H9 (cell line): ENCODE data around the gene ENOX1. TPM values are rescaled to one million over a fixed set of nuclear protein-coding genes. Genes with fewer than 3 reads are reported as not detected.

Source experiments
- DNase-seq: peaks from one replicate; pipeline ENCODE4 v3.0.0-alpha.2; 2017
- H2AFZ ChIP-seq: one replicate; pipeline ENCODE4 v1.6.1; 2013; ENCODE audit warnings: mild to moderate bottlenecking, low read length, control low read depth, moderate library complexity
- H2AK5ac ChIP-seq: 2 replicates; pipeline ENCODE4 v1.6.1; 2013; ENCODE audit warnings: low read length, control low read depth, mixed read lengths; ENCODE audit not compliant: insufficient read length
- H2BK120ac ChIP-seq: one replicate; pipeline ENCODE4 v1.6.1; 2013; ENCODE audit warnings: low read depth, mild to moderate bottlenecking, low read length, control low read depth, inconsistent platforms; ENCODE audit not compliant: poor library complexity, severe bottlenecking
- H2BK12ac ChIP-seq: 2 replicates; pipeline ENCODE4 v1.6.1; 2013; ENCODE audit warnings: low read length, control low read depth, mixed read lengths, low read depth; ENCODE audit not compliant: insufficient read length
- H2BK15ac ChIP-seq: 2 replicates; pipeline ENCODE4 v1.6.1; 2013; ENCODE audit warnings: low read depth, low read length, control low read depth
- H2BK20ac ChIP-seq: one replicate; pipeline ENCODE4 v1.6.1; 2013; ENCODE audit warnings: low read depth, mild to moderate bottlenecking, low read length, control low read depth, inconsistent platforms; ENCODE audit not compliant: poor library complexity, severe bottlenecking
- H2BK5ac ChIP-seq: 2 replicates; pipeline ENCODE4 v1.6.1; 2013; ENCODE audit warnings: low read length, control low read depth, mixed read lengths; ENCODE audit not compliant: insufficient read length
- H3K14ac ChIP-seq: 2 replicates; pipeline ENCODE4 v1.6.1; 2013; ENCODE audit warnings: low read length, control low read depth; ENCODE audit not compliant: insufficient read depth
- H3K18ac ChIP-seq: 2 replicates; pipeline ENCODE4 v1.6.1; 2013; ENCODE audit warnings: low read depth, mild to moderate bottlenecking, mixed read lengths, low read length, control low read depth; ENCODE audit not compliant: insufficient read length
- H3K23ac ChIP-seq: 2 replicates; pipeline ENCODE4 v1.6.1; 2013; ENCODE audit warnings: low read length, control low read depth, mixed read lengths, low read depth; ENCODE audit not compliant: insufficient read length
- H3K23me2 ChIP-seq: 2 replicates; pipeline ENCODE4 v1.6.1; 2013; ENCODE audit warnings: low read depth, mild to moderate bottlenecking, mixed read lengths, low read length, control low read depth; ENCODE audit not compliant: insufficient read length, poor library complexity, severe bottlenecking
- H3K27ac ChIP-seq: 2 replicates; pipeline ENCODE4 v1.5.1; 2013; ENCODE audit warnings: low read length, control low read depth, mixed read lengths, low read depth; ENCODE audit not compliant: insufficient read length
- H3K27me3 ChIP-seq: 2 replicates; pipeline ENCODE4 v1.6.1; 2013; ENCODE audit warnings: low read length, control low read depth, inconsistent platforms; ENCODE audit not compliant: insufficient read depth
- H3K4ac ChIP-seq: 2 replicates; pipeline ENCODE4 v1.6.1; 2013; ENCODE audit warnings: low read depth, mild to moderate bottlenecking, control low read depth, inconsistent platforms, low read length, moderate library complexity
- H3K4me1 ChIP-seq: 2 replicates; pipeline ENCODE4 v1.6.1; 2013; ENCODE audit warnings: low read length, control low read depth, inconsistent platforms; ENCODE audit not compliant: insufficient read depth
- H3K4me2 ChIP-seq: 2 replicates; pipeline ENCODE4 v1.6.1; 2013; ENCODE audit warnings: low read length, control low read depth, mixed read lengths; ENCODE audit not compliant: insufficient read length, insufficient read depth
- H3K56ac ChIP-seq: 2 replicates; pipeline ENCODE4 v1.6.1; 2013; ENCODE audit warnings: low read depth, mild to moderate bottlenecking, mixed read lengths, low read length, control low read depth; ENCODE audit not compliant: insufficient read length
- H3K79me1 ChIP-seq: 2 replicates; pipeline ENCODE4 v1.6.1; 2013; ENCODE audit warnings: low read depth, mild to moderate bottlenecking, moderate library complexity, low read length, control low read depth, inconsistent platforms; ENCODE audit not compliant: insufficient read depth, poor library complexity, severe bottlenecking
- H3K79me2 ChIP-seq: 2 replicates; pipeline ENCODE4 v1.6.1; 2013; ENCODE audit warnings: low read length, control low read depth, inconsistent platforms; ENCODE audit not compliant: insufficient read depth
- H3K9ac ChIP-seq: 2 replicates; pipeline ENCODE4 v1.6.1; 2013; ENCODE audit warnings: low read length, control low read depth, mixed read lengths; ENCODE audit not compliant: insufficient read length; ENCODE audit errors: extremely low read depth
- H3K9me3 ChIP-seq: one replicate; pipeline ENCODE4 v1.6.1; 2013; ENCODE audit warnings: low read depth, low read length, inconsistent platforms; ENCODE audit not compliant: control insufficient read depth
- H3T11ph ChIP-seq: one replicate; pipeline ENCODE4 v1.6.1; 2013; ENCODE audit warnings: mild to moderate bottlenecking, low read length, control low read depth, inconsistent platforms
- H4K20me1 ChIP-seq: one replicate; pipeline ENCODE4 v1.6.1; 2013; ENCODE audit not compliant: control insufficient read depth, insufficient read length, insufficient read depth
- H4K5ac ChIP-seq: 2 replicates; pipeline ENCODE4 v1.6.1; 2013; ENCODE audit warnings: low read depth, mild to moderate bottlenecking, mixed read lengths, low read length, control low read depth; ENCODE audit not compliant: insufficient read length
- H4K8ac ChIP-seq: replicated peaks from 2 replicates; pipeline ENCODE4 v1.6.1; 2013; ENCODE audit warnings: low read length, control low read depth, mixed read lengths, low read depth; ENCODE audit not compliant: insufficient read length
- H4K91ac ChIP-seq: 2 replicates; pipeline ENCODE4 v1.6.1; 2013; ENCODE audit warnings: low read depth, mild to moderate bottlenecking, moderate library complexity, mixed read lengths, low read length, control low read depth; ENCODE audit not compliant: insufficient read length
- H3K27ac Mint-ChIP-seq, 3 experiments: 2 replicates in 2 of 3; 3 replicates in 1 of 3; pipeline ENCODE4 v1.8.0; 2020 to 2021; ENCODE audit warnings: mixed read lengths in 3 of 3, mild to moderate bottlenecking in 1 of 3, moderate library complexity in 1 of 3
- H3K27me3 Mint-ChIP-seq: 2 replicates; pipeline ENCODE4 v1.8.0; 2021; ENCODE audit warnings: low read depth, mild to moderate bottlenecking, moderate library complexity, mixed read lengths
- H3K36me3 Mint-ChIP-seq, 3 experiments: 2 replicates in 2 of 3; 3 replicates in 1 of 3; pipeline ENCODE4 v1.8.0; 2020 to 2021; ENCODE audit warnings: low read depth in 3 of 3, mixed read lengths in 3 of 3; ENCODE audit not compliant: insufficient read depth in 1 of 3
- H3K4me1 Mint-ChIP-seq, 2 experiments: 2 replicates each; pipeline ENCODE4 v1.8.0; 2020; ENCODE audit warnings: mixed read lengths in 2 of 2
- H3K4me3 Mint-ChIP-seq, 2 experiments: 2 replicates in 1 of 2; 3 replicates in 1 of 2; pipeline ENCODE4 v1.8.0; 2020 to 2021; ENCODE audit warnings: mild to moderate bottlenecking in 2 of 2, mixed read lengths in 2 of 2, moderate library complexity in 1 of 2
- H3K9me3 Mint-ChIP-seq, 2 experiments: 2 replicates in 1 of 2; 3 replicates in 1 of 2; pipeline ENCODE4 v1.8.0; 2020; ENCODE audit warnings: mild to moderate bottlenecking in 2 of 2, mixed read lengths in 2 of 2, moderate library complexity in 1 of 2
- WGBS: extraction: QIAGEN DNeasy Blood & Tissue Kit; methylation state at CpG from one replicate; pipeline ENCODE4 v1.1.7; 2013; ENCODE audit warnings: missing lambda C conversion rate, low lambda C conversion rate, mixed read lengths; ENCODE audit not compliant: insufficient read length; ENCODE audit errors: extremely low coverage; 5-methylcytosine and 5-hydroxymethylcytosine counted together
- total RNA-seq: library from RNA; stranded (reverse); gene quantifications from 2 replicates; pipeline ENCODE4 v1.2.1, GENCODE V29; 2021
- TF ChIP-seq, protein P1 (sequence below): fragments of 200-600 bp; sonication (generic); conservative IDR thresholded peaks from 3 replicates; pipeline ENCODE4 v1.8.0; 2021; ENCODE audit warnings: antibody characterized with exemption, mild to moderate bottlenecking

The ENOX1 gene
- total RNA-seq, 1 experiment from 2014 or later, result 0.24 TPM

DNA sequence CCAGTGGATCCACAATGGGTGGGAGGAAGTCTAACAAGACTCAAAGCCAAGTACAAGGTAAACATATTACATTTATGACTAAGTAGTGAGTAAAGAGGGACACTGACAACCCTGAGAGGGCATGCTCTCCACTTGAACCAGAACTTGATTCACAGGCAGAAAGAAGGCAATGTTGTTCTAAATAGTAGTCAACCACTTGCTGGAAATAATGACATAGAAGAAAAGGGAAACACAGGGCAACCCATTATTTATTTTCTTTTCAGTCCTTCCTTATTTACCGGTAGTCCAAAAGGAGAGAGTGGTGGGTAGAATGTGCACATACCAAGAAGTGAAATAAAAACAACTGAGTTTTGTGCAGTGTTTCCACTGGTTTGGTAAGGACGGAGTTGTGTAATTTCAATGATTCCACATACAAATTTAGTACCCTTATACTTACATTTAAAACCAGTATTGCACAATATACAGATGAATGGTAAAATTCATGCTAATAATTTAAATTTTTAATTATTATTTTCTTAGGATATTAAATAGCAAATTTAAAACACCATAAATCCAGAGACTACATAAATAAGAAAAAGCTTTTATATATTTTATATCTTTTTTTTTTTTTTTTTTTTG, 65.9 kb downstream of the ENOX1 start:
- no peak overlapping the region for H2BK120ac ChIP-seq
- no peak overlapping the region for H3K9ac ChIP-seq
- no peak overlapping the region for H3K14ac ChIP-seq
- WGBS, result no CpG with 5 or more reads among the region's 2 CpGs
- Mint-ChIP-seq H3K27me3 (no peaks in the 10 kb centered on the region), H3K9me3 (peaks cover 10 to 23% of the 10 kb centered on the region in 2 experiments), H3K4me1 (peaks cover 0 to 2% of the 10 kb centered on the region in 2 experiments; a peak in 1 of 4 replicates), H3K4me3 (no peak overlapping the region), H3K36me3 (peaks cover 9 to 14% (median 9%) of the 10 kb centered on the region in 3 experiments; a peak in 6 of 7 replicates), H3K27ac (no peak overlapping the region)
- no peak overlapping the region for H3K56ac ChIP-seq
- no peak overlapping the region for H2BK5ac ChIP-seq
- no peak overlapping the region for H2AK5ac ChIP-seq
- no peaks in the 10 kb centered on the region for H3K9me3 ChIP-seq
- no peak overlapping the region for H4K8ac ChIP-seq
- no peak overlapping the region for H3K23ac ChIP-seq
- no peaks in the 10 kb centered on the region for H3K27me3 ChIP-seq
- no peak overlapping the region for H2BK15ac ChIP-seq
- H4K91ac ChIP-seq, result no peak overlapping the region
- TF ChIP-seq, protein P1, sequence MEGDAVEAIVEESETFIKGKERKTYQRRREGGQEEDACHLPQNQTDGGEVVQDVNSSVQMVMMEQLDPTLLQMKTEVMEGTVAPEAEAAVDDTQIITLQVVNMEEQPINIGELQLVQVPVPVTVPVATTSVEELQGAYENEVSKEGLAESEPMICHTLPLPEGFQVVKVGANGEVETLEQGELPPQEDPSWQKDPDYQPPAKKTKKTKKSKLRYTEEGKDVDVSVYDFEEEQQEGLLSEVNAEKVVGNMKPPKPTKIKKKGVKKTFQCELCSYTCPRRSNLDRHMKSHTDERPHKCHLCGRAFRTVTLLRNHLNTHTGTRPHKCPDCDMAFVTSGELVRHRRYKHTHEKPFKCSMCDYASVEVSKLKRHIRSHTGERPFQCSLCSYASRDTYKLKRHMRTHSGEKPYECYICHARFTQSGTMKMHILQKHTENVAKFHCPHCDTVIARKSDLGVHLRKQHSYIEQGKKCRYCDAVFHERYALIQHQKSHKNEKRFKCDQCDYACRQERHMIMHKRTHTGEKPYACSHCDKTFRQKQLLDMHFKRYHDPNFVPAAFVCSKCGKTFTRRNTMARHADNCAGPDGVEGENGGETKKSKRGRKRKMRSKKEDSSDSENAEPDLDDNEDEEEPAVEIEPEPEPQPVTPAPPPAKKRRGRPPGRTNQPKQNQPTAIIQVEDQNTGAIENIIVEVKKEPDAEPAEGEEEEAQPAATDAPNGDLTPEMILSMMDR, result no peak
- DNase-seq, result no peak
- H3K18ac ChIP-seq, result no peak overlapping the region
- no peak overlapping the region for H3T11ph ChIP-seq
- H2BK20ac ChIP-seq, result no peak overlapping the region
- no peaks in the 10 kb centered on the region for H3K79me1 ChIP-seq
- H4K20me1 ChIP-seq, result no peaks in the 10 kb centered on the region
- no peaks in the 10 kb centered on the region for H3K23me2 ChIP-seq
- H2AFZ ChIP-seq, result no peak overlapping the region
- H3K79me2 ChIP-seq, result no peaks in the 10 kb centered on the region
- H2BK12ac ChIP-seq, result no peak overlapping the region
- H4K5ac ChIP-seq, result no peak overlapping the region
- no peak overlapping the region for H3K27ac ChIP-seq
- no peak overlapping the region for H3K4ac ChIP-seq
- H3K4me1 ChIP-seq, result no peaks in the 10 kb centered on the region
- no peak overlapping the region for H3K4me2 ChIP-seq
